NCI-H526 treated with DMSO at 0.1 percent for 48 hours (cell line): Measurements from ENCODE around the gene OLIG1.

ENCODE experiments used
- DNase-seq: peaks from one replicate; lab custom pipeline; 2025; lab: John Stamatoyannopoulos, UW

Gene OLIG1

DNA sequence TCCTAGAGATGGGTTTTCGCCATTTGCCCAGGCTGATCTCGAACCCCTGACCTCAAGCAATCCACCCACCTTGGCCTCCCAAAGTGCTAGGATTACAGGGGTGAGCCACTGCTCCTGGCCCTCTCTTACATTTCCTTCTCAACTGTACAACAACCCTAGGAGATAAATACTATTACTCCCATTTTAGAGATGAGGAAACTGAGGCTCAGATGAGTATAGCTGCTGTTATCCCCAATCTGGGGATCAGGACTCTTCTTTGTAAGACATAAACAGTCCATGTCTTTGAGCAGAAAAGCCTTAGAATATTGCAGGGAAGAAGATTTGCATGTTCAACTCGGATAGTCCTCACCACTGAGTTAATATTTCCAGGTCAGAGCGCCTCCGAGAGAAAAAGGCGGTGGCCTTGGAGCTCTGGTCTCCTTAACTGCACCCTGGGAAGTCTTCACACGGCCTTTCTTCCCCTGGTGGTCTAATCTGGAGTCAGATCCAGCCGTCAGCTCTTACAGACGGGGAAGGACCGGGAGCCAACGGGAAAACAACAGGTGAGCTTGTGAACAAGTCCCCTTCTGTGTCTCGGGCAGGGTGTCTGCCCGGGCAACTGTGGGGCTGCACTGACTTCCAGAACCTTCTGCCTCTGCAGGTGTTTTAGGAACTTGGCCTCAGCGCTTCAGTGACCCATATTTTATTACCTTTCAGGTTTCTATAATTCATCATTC is 5.9 kb upstream of the OLIG1 start:
- DNase-seq: no peak

DNA sequence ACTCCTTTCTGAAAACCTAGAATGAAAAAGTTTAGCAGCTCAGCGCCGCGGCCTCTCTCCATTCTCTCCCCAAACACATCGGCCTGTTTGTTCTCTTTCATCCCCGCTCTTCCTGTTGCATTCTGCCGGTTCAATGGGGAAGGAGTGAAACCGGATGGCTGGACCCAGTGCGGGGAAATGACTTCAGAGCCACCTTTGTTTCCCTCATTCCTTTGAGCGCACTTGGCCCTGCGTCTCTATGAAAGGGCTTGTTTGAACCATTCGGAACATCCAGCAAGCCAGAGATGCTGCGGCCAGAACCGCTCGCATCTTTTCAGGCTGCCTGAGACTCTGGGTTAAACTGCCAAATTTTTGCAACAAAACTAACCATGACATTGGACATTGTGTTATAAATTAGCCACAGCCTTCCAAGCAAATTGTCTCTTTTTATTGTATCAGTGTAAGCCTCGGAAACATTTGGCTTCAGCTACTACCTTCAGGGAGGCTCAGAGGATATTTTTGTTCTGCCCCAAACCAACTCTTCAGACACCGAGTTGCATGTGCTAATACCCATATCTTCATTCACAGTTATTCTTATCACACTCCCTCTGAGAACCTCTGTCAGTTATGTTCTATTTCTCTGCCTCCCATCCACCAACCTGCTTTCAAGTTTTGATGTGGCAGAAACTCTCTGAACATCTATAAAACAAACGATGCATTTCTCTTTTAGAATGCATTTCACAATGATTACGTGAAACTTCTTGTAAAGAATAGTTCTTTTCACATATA is 5.1 kb upstream of the OLIG1 start:
- no peak for DNase-seq

DNA sequence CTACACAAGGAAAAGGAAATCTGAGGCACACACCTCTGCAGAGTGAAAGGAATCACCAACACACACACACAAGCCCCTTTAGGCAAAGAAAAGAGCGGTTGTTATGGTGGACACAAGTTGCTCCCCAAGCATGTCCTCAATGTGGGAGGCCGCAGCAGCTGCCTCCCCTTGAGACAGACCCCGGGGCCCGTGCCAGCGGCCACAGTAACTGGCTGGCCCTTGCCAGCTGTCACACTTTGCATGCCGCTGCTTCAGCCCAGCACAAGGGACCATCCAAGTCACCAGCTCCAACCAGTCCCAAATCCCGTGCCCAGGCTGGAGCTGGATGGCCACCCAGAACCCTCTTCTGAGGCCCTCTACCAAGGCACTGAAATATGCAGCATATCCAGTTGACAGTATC is 2.9 kb upstream of the OLIG1 start:
- no peak for DNase-seq

DNA sequence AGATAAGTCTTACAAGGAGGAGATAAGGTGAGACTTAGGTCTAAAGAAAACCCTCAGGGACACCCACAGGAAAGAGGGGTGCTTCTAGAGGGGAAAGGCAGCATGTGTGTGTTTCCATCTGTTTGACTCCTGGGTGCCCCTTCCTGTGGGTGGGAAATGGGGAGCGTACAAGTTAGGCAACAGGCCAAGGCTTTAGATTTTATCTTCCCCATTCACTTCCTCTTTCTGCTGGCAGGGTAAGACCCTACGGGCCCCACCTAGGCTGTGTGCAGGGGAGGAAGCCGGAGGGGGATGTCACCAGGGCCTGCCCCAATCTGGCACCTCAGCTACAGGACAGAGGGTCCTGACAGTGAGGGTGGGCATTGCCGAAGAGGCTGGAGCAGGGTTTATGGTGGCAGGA is 2.5 kb upstream of the OLIG1 start:
- DNase-seq: no peak

DNA sequence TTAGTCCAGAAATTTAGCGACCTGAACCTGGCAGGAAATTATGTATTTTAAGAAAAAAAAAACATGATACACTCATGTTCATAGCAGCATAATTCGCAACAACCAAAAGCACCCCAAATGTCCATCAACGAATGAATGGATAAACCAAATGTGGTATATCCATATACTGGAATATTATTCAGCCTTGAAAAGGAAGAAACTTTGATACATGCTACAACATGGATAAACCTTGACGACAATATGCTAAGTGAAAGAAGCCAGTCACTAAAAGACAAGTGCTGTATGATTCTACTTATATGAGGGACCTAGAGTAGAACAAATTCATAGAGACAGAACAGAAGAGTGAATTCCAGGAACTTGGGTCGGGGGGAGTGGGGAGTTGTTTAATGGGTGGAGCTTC is 698 bp upstream of the OLIG1 start:
- no peak for DNase-seq

DNA sequence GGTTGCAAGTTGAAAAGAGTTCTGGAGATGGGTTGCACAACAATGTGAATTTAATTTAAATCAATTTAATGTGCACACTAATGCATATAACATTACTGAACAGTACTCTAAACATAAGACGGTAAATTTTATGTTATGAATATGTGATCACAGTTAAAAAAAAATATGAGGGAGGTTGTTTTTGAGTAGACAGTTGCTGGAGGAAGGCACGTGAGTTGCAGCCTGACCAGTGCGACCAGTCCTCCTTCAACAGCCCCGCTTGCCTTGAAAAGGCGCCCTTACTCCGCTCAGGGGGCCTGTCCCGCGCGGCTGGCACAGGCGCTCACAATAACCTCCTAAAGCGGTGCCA is 322 bp upstream of the OLIG1 start:
- no peak for DNase-seq

DNA sequence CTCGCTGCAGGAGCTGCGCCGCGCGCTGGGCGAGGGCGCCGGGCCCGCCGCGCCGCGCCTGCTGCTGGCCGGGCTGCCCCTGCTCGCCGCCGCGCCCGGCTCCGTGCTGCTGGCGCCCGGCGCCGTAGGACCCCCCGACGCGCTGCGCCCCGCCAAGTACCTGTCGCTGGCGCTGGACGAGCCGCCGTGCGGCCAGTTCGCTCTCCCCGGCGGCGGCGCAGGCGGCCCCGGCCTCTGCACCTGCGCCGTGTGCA is 730 bp downstream of the OLIG1 start:
- no peak for DNase-seq

DNA sequence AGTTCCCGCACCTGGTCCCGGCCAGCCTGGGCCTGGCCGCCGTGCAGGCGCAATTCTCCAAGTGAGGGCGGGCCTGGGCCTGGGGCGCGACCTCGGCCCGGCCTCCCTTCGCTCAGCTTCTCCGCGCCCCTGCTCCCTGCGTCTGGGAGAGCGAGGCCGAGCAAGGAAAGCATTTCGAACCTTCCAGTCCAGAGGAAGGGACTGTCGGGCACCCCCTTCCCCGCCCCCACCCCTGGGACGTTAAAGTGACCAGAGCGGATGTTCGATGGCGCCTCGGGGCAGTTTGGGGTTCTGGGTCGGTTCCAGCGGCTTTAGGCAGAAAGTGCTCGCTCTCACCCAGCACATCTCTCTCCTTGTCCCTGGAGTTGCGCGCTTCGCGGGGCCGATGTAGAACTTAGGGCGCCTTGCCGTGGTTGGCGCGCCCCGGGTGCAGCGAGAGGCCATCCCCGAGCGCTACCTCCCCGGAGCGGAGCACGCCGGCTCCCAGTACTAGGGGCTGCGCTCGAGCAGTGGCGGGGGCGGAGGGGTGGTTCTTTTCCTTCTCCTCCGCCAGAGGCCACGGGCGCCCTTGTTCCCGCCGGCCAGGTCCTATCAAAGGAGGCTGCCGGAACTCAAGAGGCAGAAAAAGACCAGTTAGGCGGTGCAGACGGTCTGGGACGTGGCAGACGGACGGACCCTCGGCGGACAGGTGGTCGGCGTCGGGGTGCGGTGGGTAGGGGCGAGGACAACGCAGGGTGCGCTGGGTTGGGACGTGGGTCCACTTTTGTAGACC is 1.2 kb downstream of the OLIG1 start:
- DNase-seq: peak; percentile 12

DNA sequence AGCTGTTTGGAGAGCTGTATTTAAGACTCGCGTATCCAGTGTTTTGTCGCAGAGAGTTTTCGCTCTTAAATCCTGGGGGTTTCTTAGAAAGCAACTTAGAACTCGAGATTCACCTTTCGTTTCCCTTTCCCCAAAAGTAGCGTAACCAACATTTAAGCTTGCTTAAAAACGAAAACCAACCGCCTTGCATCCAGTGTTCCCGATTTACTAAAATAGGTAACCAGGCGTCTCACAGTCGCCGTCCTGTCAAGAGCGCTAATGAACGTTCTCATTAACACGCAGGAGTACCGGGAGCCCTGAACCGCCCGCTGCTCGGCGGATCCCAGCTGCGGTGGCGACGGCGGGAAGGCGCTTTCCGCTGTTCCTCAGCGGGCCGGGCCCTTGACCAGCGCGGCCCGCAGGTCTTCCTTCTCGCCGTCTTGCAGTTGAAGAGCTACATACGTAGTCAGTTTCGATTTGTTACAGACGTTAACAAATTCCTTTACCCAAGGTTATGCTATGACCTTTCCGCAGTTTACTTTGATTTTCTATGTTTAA is 1.9 kb downstream of the OLIG1 start:
- no peak for DNase-seq

DNA sequence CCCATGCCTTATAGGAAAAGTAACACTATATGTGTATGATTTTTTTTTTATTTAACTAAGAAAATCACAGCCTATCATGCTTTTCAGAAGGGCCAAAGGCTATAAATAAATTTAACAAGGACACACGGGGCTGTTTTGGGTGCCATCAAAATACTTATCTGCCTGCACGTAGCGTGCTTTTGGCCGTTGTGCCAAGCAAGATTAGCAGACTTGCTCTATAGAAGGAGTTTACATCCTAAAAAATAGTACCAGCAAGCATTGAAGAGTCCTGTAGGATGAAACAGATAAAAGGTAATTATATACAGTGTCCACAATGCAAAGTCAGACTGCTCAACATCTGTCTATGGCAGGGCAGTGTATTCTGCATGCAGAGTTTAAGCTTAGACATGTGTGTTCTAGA is 3.7 kb downstream of the OLIG1 start:
- no peak for DNase-seq

DNA sequence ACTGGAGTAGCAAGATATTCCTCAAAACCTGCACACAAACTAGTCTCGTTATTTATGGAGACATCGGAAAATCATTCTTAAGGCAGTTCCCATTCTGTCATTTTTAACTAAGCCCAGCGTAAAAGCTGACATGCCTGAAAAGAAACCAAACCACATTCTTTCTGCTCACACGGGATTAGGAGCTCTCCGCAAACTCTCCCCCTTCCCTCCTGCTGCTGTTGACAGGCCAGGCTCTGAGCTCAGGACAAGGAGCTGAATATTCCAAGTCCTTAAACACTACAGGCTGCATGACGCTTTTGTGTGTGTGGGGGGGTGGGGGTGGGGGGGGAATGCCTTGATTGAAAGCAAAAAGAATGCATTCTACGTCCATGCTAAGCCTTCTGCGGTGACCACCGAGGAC is 5.2 kb downstream of the OLIG1 start:
- no peak for DNase-seq

DNA sequence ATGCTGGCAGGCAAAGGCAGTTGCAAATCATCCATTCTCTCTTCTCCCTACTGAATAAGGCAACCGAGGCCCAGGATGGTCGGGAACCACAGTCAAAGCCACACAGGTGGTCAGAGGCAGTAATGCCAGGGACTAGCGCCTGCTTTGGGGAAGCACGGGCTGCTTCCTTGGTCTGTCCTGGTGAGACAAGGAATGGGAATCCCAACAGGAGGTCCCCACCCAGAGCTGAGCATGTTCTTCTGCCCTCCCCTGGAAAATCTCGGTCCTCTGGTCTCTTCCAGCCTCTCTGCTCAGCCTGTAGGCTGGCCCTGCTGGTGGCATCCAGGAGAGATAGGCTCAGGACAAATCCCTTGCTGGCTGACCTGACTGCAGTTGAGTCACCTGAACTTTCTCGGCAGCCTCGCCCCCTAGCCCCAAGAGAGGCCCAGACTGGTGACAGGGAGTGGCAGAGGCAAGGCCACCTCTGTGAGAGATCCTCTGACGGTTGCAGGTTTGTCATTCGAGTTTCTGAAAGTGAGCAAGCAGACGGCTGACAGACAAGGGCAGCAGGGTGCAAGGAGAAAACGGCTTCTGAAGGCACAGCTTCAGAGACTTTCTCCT is 5.8 kb downstream of the OLIG1 start:
- DNase-seq: no peak

DNA sequence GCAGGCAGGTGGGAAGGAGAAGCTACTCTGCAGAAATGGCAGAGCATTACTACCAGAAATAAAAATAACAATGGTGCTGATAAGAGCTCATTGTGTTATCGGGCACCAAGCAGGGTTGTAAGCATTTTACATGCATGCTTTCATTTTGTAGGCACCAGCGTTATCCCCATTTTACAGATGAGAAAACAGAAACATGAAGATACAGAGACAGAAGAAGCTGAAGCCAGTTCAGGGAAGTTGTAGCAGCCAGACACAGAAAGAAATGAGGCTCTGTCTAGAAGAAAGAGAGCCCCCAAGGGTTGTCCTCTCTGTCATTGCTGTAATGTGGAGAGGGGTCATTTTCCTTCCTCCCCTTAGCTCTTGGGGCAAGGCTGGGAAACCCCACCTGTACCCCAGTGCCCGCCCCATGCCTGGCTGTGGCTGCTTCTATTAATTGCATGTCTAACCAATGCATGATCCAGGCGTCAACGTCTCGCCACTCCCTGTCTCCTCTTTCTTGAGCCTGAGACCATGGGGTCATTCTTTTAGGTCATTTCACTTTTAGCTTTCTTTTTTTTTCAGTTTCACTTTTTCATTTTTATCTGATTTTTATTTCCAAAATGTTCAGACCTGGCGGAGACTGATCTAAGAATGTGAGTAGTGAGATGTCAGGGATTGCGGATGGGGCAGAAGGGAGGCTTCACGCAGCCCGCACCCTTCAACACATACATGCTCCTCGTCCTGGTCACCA is 6.8 kb downstream of the OLIG1 start:
- DNase-seq: no peak

DNA sequence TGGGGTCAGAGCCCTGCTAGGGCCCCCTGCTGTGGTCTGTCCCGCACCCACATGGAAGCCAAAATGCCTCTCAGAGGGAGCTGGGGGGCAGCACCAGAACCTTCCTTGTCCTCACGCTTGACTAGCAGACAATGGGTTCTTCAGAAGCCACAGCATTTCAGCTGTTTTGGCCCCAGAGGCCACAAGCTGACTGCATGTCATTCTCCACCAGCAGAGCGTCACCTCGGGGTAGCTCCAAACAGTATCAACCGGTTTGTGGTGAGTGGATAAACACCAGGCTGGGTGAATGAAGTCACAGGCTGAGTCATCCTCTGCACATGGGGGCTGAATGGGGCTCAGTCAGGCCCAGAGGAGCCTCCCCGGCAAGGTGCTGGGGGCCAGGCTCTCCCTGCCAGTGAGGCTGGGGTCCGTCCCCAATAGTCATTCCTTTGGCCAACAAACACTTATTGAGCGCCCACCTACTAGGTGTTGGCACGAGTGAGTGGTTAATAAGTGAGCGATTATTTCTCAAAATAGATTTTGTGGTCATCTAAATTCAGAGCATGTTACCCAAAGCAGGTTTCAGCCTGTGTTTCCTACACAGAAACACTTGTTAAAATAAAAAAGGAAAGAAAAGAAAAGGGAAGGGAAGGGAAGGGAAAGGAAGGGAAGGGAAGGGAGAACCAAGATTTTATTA is 9.1 kb downstream of the OLIG1 start:
- no peak for DNase-seq

DNA sequence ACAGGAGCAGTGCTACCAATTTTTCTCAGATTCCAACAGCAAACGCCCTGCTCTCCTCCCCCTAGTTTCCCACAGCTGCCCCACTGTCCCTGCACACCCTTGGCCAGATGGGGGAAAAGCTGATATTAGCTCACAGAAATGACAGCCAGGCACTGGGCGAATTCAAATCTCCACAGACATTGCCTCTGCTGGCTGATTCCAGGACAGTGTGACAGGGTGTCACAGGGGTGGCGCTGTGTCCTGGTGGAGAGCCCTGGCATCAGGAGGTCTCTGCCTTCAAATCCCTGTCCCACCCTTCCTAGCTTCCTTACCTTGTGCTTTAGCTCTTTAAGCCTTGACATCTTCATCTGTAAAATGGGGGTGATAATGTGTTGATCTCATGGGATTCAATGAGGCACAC is 10.4 kb downstream of the OLIG1 start:
- DNase-seq: no peak

DNA sequence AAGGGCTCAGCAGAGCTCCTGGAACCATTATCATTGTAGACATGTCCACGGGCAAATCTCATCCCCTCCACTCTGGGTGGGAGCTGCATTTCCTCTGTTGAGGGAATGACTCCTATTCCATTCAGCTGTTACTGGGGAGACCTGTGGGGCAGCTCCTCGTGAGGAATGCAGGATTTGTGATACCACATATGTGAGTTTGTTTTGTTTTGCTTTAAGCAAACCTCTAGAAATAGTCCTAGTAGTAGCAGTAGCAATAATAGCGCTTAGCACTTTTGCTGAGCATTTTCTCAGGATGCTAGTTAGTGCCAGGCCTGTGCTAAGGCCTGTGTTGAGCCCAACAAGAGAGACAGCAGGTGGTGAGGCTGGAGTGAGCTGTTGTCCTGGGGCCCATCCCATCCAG is 10.8 kb downstream of the OLIG1 start:
- DNase-seq: no peak

DNA sequence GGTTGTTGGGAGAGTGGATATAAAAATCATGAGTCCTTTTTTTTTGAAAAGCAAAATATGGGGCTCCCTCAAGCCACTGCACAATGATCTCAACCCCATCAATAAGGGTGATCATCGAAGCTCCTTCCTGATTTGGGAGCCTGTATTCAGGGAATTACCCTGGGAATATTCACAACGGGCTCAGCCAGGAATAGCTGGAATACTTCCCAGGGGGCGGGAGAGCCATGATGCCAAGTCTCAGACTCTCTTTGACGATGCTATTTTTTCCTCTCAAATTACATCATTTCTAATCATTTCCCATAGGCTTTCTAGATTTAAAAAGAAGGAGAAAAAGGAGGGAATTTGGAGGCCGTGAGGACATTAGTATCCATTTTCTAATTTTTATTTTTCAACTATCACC is 18.4 kb downstream of the OLIG1 start:
- no peak for DNase-seq

DNA sequence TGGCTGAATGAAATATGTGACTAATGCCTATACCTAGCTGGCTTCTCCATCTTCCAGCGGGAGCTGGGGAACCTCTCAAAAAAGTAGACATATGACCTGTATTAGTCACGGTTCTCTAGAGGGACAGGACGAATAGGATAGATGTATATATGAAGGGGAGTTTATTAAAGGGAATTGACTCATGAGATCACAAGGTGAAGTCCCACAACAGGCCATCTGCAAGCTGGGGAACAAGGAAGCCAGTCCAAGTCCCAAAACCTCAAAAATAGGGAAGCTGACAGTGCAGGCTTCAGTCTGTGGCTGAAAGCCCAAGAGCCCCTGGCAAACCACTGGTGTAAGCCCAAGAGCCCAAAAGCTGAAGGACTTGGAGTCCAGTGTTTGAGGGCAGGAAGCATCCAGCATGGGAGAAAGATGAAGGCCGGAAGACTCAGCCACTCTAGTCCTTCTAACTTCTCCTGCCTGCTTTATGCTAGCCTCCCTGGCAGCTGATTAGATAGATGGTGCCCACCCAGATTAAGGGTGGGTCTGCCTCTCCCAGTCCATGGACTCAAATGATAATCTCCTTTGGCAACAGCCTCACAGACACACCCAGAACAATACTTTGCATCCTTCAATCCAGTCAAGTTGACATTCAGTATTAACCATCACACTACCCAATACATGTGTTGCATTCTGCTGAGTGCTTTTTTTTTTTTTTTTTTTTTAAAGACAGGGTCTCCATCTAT is 19.6 kb downstream of the OLIG1 start:
- no peak for DNase-seq

DNA sequence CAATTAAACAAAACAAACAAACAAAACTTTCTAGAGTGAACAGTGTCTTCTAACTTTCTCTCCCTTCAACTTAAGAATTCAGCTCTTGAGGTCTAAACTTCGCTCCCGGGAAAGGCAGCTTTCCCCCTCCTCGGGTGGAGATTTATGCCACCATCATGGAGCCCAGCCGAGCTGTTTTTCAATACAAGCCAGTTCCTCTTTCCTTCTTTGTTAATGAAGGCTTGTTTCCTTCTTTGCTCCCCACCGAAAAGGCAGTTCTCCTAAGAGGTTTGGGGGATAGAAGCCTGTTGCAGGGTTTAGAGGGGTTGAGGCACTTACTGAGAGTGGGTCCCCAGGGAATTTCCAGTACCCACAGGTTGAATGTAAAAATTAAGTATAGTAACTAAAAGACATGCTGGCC is 26.5 kb downstream of the OLIG1 start:
- DNase-seq: no peak

DNA sequence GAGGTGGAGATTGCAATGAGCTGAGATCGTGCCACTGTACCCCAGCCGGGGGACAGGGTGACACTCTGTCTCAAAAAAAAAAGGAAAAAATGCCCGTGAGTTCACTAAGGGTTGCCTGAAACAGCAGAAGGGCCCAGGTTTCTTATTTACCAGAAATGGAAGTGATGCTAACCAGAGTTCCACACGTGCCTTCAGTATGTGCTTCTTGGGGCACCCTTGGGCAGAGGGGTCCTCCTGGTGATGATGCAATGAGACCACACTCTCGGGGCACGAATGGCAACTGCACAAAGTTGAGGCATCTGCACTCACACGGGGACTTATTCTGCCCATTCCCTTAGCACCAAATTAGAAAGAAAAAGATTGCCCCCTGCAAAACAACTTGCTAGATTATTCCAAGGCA is 29.2 kb downstream of the OLIG1 start:
- DNase-seq: no peak
